ENCODE data around the gene COBL. TPM values are rescaled to one million over a fixed set of nuclear protein-coding genes. Genes with fewer than 3 reads are reported as not detected.
A peak's percentile ranks its signal among the peaks of the same experiment; 100 is the strongest.

COBL gene
- total RNA-seq, 1 donor: not detected

DNA sequence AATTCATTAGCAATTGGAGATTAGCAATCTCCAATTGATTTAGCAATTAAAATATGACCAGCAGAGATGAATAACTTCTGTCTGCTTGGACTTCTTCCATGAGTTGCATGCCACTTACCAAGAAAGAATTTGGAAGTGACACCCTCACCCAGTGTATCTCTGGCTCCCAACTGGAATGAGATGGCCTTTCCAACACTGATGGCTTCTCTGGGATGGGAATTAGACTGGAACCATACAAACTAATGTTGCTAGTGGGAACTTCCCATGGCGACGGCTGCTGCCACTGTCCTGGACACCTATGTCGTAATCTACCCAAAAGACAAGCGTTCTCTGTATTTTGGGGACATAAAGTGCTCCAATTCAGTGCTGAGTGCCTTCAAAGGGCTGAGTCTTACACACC lies 192.3 kb downstream of the COBL start:
- H3K4me3 ChIP-seq (ENCODE audit: low read depth, low read length): no peak overlapping the region
- DNase-seq (ENCODE audit: low read depth): no peak
- TF ChIP-seq CTCF (IDR thresholded peaks at IDR 0.05; ENCODE audit: insufficient read depth, low read length): no peak

DNA sequence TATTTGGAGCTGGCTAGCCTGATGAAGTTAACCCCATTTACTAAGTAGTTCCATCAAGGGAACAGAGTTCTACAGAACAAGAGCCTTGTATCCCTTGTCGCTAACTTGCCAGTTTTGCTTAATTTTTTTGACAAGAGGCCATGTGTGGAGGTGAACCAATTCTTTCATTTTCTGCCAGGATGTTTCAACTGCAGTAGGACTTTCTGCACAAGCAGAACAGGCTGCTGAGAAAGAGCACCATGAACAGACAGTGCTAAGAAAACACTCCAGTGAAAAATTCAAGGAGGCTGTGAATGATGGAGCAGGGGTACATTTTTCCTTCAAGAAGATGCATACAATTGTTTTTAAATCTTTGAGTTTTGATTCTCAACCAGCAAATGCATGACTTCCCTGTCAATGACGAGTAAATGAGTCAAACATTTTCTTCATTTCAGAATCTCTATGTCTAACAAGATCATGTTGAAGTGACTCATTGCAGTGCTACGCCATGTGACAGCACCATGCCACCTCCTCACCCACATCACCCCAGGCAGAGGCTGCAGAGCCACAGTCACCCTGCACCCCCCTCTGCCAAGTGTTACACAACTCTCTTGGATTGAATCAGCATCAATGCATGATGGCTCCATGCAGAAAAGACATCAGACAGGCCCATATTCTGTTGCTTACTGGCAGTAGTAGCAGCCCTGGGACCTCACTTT lies 193.1 kb downstream of the COBL start:
- no peak for TF ChIP-seq CTCF (IDR thresholded peaks at IDR 0.05; ENCODE audit: insufficient read depth, low read length)
- no peak overlapping the region for H3K4me3 ChIP-seq (ENCODE audit: low read depth, low read length)

GRCh38 chr7:51121931-51122425 lies 194.6 kb downstream of the COBL start:
- DNase-seq (ENCODE audit: low read depth): no peak
- peak; percentile 5 for TF ChIP-seq CTCF (IDR thresholded peaks at IDR 0.05; ENCODE audit: insufficient read depth, low read length)
- no peak overlapping the region for H3K4me3 ChIP-seq (ENCODE audit: low read depth, low read length)

More for the DNA sequence above, 193.1 kb downstream of the COBL start:
- DNase-seq (ENCODE audit: low read depth): peak; percentile 80

DNA sequence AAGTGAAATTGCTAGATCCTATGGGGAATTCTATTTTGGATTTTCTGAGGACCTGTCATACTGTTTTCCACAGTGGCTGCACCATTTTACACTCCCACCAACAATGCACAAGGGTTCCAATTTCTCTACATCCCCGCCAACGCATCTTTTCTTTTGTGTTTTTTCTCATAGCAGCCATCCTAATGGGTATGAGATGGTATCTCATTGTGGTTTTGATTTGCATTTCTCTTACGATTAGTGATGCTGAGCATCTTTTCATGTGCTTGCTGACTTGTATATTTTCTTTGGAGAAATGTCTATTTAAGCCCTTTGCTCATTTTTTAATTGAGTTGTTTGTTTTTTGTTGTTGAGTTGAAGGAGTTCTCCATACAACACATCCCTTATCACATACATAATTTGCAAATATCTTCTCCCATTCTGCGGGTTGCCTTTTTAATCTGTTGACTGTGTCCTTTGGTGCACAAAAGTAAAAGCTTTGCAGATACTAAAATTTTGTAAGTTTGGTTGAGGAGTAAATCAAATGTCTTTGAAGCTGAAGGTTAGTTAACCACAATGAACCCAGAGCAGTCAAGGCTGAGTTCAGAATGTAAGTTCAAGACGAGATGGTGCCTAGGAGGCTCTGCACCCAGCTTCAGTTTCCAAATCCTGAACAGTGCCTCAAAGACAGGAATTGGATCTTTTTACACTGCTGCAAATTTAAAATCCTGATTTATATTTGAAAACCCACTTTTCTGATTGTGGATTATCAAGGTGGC lies 195.4 kb downstream of the COBL start:
- DNase-seq (ENCODE audit: low read depth): no peak
- no peak overlapping the region for H3K4me3 ChIP-seq (ENCODE audit: low read depth, low read length)
- TF ChIP-seq CTCF (IDR thresholded peaks at IDR 0.05; ENCODE audit: insufficient read depth, low read length): no peak

GRCh38 chr7:51118628-51119027 lies 198.0 kb downstream of the COBL start:
- no peak for DNase-seq (ENCODE audit: low read depth)
- no peak overlapping the region for H3K4me3 ChIP-seq (ENCODE audit: low read depth, low read length)
- no peak for TF ChIP-seq CTCF (IDR thresholded peaks at IDR 0.05; ENCODE audit: insufficient read depth, low read length)

DNA sequence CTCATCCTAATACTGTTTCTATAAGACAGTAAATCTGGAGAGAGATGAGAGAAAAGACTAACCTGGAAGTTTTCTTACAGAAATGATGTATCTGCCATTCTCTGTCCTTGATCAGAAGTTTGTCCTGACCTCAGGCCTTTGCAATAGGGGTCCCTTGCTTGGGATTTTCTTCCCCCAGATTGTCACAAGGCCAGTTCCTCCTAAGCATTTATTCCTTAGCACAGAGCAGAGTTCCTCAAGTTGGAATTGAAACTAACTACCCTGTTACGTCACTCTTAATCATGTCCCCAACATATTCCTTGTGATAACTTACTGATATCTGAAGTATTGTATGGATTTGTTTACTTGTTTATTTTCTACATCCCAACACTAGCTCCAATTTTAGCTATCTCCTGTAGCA lies 202.1 kb downstream of the COBL start:
- no peak for TF ChIP-seq CTCF (IDR thresholded peaks at IDR 0.05; ENCODE audit: insufficient read depth, low read length)
- no peak for DNase-seq (ENCODE audit: low read depth)
- H3K4me3 ChIP-seq (ENCODE audit: low read depth, low read length): no peak overlapping the region
